Uterus (tissue), 4 donors: ENCODE results near the gene CTNNBIP1. TPM values are rescaled to one million over a fixed set of nuclear protein-coding genes. Genes with fewer than 3 reads are reported as not detected.
A peak's percentile ranks its signal among the peaks of the same experiment; 100 is the strongest.

Source experiments
- DNase-seq, 2 donors: peaks; one replicate each; pipeline ENCODE4 v3.0.0-alpha.2; 2019 to 2020
- H3K27ac ChIP-seq, 2 donors: fragments of 200-600 bp; sonication (generic); 1 replicate in 1 of 2; 2 replicates in 1 of 2; pipeline ENCODE4 v1.5.1; 2016 to 2018
- H3K27me3 ChIP-seq, 2 donors: fragments of 200-600 bp; sonication (generic); one replicate each; pipeline ENCODE4 v1.5.1; 2018 to 2019; ENCODE audit warnings: control low read depth in 1 of 2
- H3K36me3 ChIP-seq, 2 donors: fragments of 200-600 bp; sonication (generic); one replicate each; pipeline ENCODE4 v1.5.1; 2019; ENCODE audit warnings: control low read depth in 1 of 2
- H3K4me1 ChIP-seq, 2 donors: fragments of 200-600 bp; sonication (generic); one replicate each; pipeline ENCODE4 v1.5.1; 2018 to 2019; ENCODE audit warnings: control low read depth in 1 of 2
- H3K4me3 ChIP-seq, 2 donors: fragments of 200-600 bp; sonication (generic); 1 replicate in 1 of 2; 2 replicates in 1 of 2; pipeline ENCODE4 v1.5.1; 2018 to 2019; ENCODE audit warnings: mild to moderate bottlenecking in 1 of 2
- H3K9me3 ChIP-seq, 2 donors: fragments of 200-600 bp; sonication (generic); one replicate each; pipeline ENCODE4 v1.5.1; 2019; ENCODE audit warnings: control low read depth in 1 of 2
- POLR2A ChIP-seq, 2 donors: fragments of 450-650 bp; IDR thresholded peaks; one replicate each; pipeline ENCODE4 v1.6.1; 2016; ENCODE audit warnings: antibody characterized with exemption in 2 of 2, mild to moderate bottlenecking in 1 of 2, moderate library complexity in 1 of 2
- intact Hi-C: fragments of 100-400 bp; cut with DNase I; formaldehyde crosslinking; loops from one replicate; pipeline ENCODE4 v1.15.1; 2023; ENCODE audit warnings: low total_unique reads
- total RNA-seq, 4 donors: library from RNA; depleted of rRNA in 3 of 4; stranded (reverse); fragments of >200 nt in 3 of 4; gene quantifications; one replicate each; pipeline versions ENCODE4 v1.1.0 to v1.2.4, GENCODE V29; 2014 to 2023
- TF ChIP-seq, protein P1 (sequence below), 4 experiments: fragments of 200-600 bp in 2 of 4; fragments of 450-650 bp in 2 of 4; sonication (generic) in 2 of 4; IDR thresholded peaks; one replicate each; pipeline ENCODE4 v1.5.1; 2016 to 2019; ENCODE audit warnings: antibody characterized with exemption in 4 of 4, mild to moderate bottlenecking in 2 of 4, moderate library complexity in 1 of 4
- donor health status: DM: yes; HTN: yes; CAD: no.

CTNNBIP1 gene
- total RNA-seq, 4 donors from 2014 or later, result 4.7 to 26.6 (median 13.6) TPM

GRCh38 chr1:9942399-9942938, 32.4 kb upstream of the CTNNBIP1 start:
- H3K27ac ChIP-seq, result peak overlapping the region; percentile 84 to 85
- H3K36me3 ChIP-seq, result no peaks in the 10 kb centered on the region
- no peaks in the 10 kb centered on the region for H3K9me3 ChIP-seq
- intact Hi-C loops, result no loop called here
- peak overlapping the region; percentile 84 to 87 for H3K4me3 ChIP-seq
- no peaks in the 10 kb centered on the region for H3K27me3 ChIP-seq
- no peak for TF ChIP-seq POLR2A (IDR thresholded peaks at IDR 0.05)
- TF ChIP-seq, protein P1, sequence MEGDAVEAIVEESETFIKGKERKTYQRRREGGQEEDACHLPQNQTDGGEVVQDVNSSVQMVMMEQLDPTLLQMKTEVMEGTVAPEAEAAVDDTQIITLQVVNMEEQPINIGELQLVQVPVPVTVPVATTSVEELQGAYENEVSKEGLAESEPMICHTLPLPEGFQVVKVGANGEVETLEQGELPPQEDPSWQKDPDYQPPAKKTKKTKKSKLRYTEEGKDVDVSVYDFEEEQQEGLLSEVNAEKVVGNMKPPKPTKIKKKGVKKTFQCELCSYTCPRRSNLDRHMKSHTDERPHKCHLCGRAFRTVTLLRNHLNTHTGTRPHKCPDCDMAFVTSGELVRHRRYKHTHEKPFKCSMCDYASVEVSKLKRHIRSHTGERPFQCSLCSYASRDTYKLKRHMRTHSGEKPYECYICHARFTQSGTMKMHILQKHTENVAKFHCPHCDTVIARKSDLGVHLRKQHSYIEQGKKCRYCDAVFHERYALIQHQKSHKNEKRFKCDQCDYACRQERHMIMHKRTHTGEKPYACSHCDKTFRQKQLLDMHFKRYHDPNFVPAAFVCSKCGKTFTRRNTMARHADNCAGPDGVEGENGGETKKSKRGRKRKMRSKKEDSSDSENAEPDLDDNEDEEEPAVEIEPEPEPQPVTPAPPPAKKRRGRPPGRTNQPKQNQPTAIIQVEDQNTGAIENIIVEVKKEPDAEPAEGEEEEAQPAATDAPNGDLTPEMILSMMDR (IDR thresholded peaks at IDR 0.05), result peak; percentile 17 to 52 (median 38)
- no peak for DNase-seq
- no peaks in the 10 kb centered on the region for H3K4me1 ChIP-seq

GRCh38 chr1:9929431-9930385, 19.6 kb upstream of the CTNNBIP1 start:
- H3K36me3 ChIP-seq, result no peaks in the 10 kb centered on the region

GRCh38 chr1:9927259-9927658, 17.2 kb upstream of the CTNNBIP1 start:
- TF ChIP-seq POLR2A (IDR thresholded peaks at IDR 0.05), result no peak
- TF ChIP-seq, protein P1 (IDR thresholded peaks at IDR 0.05), result no peak
- DNase-seq, result no peak
- Histone ChIP-seq H3K9me3 (no peaks in the 10 kb centered on the region), H3K4me3 (no peak overlapping the region), H3K27ac (no peak overlapping the region), H3K36me3 (no peaks in the 10 kb centered on the region), H3K27me3 (no peaks in the 10 kb centered on the region), H3K4me1 (no peaks in the 10 kb centered on the region)
- intact Hi-C loops, result no loop called here

More at GRCh38 chr1:9929431-9930385, 19.6 kb upstream of the CTNNBIP1 start:
- H3K4me3 ChIP-seq, result no peak overlapping the region
- no peak overlapping the region for H3K27ac ChIP-seq
- H3K27me3 ChIP-seq, result no peaks in the 10 kb centered on the region
- TF ChIP-seq, protein P1 (IDR thresholded peaks at IDR 0.05), result no peak
- H3K9me3 ChIP-seq, result no peaks in the 10 kb centered on the region
- H3K4me1 ChIP-seq, result no peaks in the 10 kb centered on the region
- intact Hi-C loops, result no loop called here
- DNase-seq, result no peak

GRCh38 chr1:9922342-9922741, 12.3 kb upstream of the CTNNBIP1 start:
- Histone ChIP-seq H3K4me3 (no peak overlapping the region), H3K9me3 (no peaks in the 10 kb centered on the region), H3K27me3 (no peaks in the 10 kb centered on the region), H3K36me3 (no peaks in the 10 kb centered on the region), H3K4me1 (no peaks in the 10 kb centered on the region), H3K27ac (no peak overlapping the region)
- intact Hi-C loops, result no loop called here
- no peak for DNase-seq
- TF ChIP-seq POLR2A (IDR thresholded peaks at IDR 0.05), result no peak
- TF ChIP-seq, protein P1 (IDR thresholded peaks at IDR 0.05), result no peak

- TF ChIP-seq, protein P1 (IDR thresholded peaks at IDR 0.05), result no peak
- no peak for TF ChIP-seq POLR2A (IDR thresholded peaks at IDR 0.05)
- intact Hi-C loops, result no loop called here
- no peak overlapping the region for H3K27ac ChIP-seq
Observed at GRCh38 chr1:9920606-9921005, 10.5 kb upstream of the CTNNBIP1 start.

More at GRCh38 chr1:9920606-9921005, 10.5 kb upstream of the CTNNBIP1 start:
- no peak for DNase-seq
- H3K4me3 ChIP-seq, result no peak overlapping the region
- no peaks in the 10 kb centered on the region for H3K9me3 ChIP-seq
- no peaks in the 10 kb centered on the region for H3K27me3 ChIP-seq
- H3K4me1 ChIP-seq, result no peaks in the 10 kb centered on the region
- no peaks in the 10 kb centered on the region for H3K36me3 ChIP-seq
